Measurements from ENCODE around the gene TNFRSF1A.

DNA sequence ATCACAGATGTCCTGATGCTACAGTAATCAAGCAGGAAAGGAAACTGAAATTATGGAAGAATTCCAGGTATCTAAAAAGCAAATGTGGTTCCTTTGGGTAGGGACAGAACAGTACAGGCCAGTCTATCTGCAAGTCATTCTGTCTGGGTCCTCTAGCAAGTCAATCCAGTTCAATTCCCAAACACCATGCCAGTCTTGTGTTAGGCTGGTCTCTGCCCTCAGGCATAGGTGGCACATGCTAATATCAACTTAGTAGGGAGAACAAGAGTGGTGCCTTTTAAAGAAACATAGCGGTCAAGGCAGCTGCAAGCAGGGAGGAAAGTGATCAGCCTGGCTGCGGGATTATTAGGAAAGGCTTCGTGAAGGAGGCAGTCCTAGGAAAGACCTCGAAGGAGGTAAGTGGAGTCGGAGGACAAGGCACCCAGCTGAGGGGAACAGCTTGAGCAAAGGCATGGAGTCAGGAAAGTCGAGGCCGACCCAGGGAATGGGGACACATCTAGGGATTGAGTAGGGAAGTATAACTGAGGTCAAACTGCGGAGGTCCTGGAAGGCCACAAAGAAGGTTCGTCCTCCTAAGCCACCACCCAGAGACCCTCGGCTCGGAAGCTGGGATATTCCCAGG is 35.2 kb downstream of the TNFRSF1A start:
- TF ChIP-seq, protein P1, sequence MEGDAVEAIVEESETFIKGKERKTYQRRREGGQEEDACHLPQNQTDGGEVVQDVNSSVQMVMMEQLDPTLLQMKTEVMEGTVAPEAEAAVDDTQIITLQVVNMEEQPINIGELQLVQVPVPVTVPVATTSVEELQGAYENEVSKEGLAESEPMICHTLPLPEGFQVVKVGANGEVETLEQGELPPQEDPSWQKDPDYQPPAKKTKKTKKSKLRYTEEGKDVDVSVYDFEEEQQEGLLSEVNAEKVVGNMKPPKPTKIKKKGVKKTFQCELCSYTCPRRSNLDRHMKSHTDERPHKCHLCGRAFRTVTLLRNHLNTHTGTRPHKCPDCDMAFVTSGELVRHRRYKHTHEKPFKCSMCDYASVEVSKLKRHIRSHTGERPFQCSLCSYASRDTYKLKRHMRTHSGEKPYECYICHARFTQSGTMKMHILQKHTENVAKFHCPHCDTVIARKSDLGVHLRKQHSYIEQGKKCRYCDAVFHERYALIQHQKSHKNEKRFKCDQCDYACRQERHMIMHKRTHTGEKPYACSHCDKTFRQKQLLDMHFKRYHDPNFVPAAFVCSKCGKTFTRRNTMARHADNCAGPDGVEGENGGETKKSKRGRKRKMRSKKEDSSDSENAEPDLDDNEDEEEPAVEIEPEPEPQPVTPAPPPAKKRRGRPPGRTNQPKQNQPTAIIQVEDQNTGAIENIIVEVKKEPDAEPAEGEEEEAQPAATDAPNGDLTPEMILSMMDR (conservative IDR thresholded peaks at IDR 0.05; ENCODE audit: low read depth, low read length), result no peak
- TF ChIP-seq EZH2 (IDR thresholded peaks at IDR 0.05; ENCODE audit: low read length, unreplicated experiment), result no peak
